Measurements from ENCODE around the gene ZNF763. TPM values are rescaled to one million over a fixed set of nuclear protein-coding genes. Genes with fewer than 3 reads are reported as not detected.
"Not testable (repeated sequence)": the region's sequence is repeated elsewhere in the genome, so short reads cannot be mapped to it uniquely, and the experiment has no call there.

The ZNF763 gene
- polyA plus RNA-seq, 1 of the 3 experiments (the other 2 are of a cell fraction), result 0.72 TPM

DNA sequence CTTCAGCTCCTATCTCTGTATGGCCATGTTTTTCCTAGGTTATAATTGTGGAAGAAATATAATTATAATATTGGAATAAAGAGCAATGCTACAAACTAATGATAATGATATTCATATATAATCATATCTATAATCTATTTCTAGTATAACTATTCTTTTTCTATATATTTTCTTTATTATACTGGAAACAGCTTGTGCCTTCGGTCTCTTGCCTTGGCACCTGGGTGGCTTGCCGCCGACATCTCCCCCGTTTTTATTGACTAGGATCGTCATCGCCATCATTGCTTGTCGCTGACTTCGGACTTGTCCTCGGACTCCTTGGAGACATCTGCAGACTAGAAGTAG lies 24.2 kb downstream of the ZNF763 start:
- Histone ChIP-seq H3K36me3 (replicated peaks in 1 of 2; ENCODE audit: control insufficient read depth in 1 of 2, insufficient read depth in 2 of 2, low read length in 1 of 2) (peaks cover 5 to 7% of the 10 kb centered on the region in 2 experiments), H4K20me1 (ENCODE audit: insufficient read depth) (0 out of 2 replicates have a peak, but pooled peaks cover 2% of the 10 kb centered on the region), H3K27me3 (ENCODE audit: insufficient read depth) (no peaks in the 10 kb centered on the region), H3K27ac (ENCODE audit: low read depth in 2 of 2, low read length in 1 of 2) (no peak overlapping the region), H3K4me3 (ENCODE audit: low read depth in 2 of 2, low read length in 1 of 2) (peak overlapping the region; percentile 88 to 93; a peak in 3 of 4 replicates), H3K4me2 (peak overlapping the region; percentile 93; the same call in 1 of the 2 replicates), H3K4me1 (ENCODE audit: control insufficient read depth in 1 of 2, insufficient read depth in 2 of 2, low read depth in 1 of 2, low read length in 1 of 2) (no peaks in the 10 kb centered on the region; a peak in 1 of 4 replicates), H3F3A (replicated peaks; ENCODE audit: insufficient read depth) (peaks cover 8% of the 10 kb centered on the region), H2AFZ (ENCODE audit: low read depth) (no peak overlapping the region), H3K79me2 (ENCODE audit: insufficient read depth) (peaks cover 42% of the 10 kb centered on the region; the same call in 1 of the 2 replicates), H3K9me3 (no peaks in the 10 kb centered on the region), H3K9ac (no peak overlapping the region), H3K9me2 (no peaks in the 10 kb centered on the region)
- no peak for DNase-seq
- TF ChIP-seq MXI1 (IDR thresholded peaks at IDR 0.05; ENCODE audit: low read depth, low read length), result no peak
- TF ChIP-seq, protein P1, sequence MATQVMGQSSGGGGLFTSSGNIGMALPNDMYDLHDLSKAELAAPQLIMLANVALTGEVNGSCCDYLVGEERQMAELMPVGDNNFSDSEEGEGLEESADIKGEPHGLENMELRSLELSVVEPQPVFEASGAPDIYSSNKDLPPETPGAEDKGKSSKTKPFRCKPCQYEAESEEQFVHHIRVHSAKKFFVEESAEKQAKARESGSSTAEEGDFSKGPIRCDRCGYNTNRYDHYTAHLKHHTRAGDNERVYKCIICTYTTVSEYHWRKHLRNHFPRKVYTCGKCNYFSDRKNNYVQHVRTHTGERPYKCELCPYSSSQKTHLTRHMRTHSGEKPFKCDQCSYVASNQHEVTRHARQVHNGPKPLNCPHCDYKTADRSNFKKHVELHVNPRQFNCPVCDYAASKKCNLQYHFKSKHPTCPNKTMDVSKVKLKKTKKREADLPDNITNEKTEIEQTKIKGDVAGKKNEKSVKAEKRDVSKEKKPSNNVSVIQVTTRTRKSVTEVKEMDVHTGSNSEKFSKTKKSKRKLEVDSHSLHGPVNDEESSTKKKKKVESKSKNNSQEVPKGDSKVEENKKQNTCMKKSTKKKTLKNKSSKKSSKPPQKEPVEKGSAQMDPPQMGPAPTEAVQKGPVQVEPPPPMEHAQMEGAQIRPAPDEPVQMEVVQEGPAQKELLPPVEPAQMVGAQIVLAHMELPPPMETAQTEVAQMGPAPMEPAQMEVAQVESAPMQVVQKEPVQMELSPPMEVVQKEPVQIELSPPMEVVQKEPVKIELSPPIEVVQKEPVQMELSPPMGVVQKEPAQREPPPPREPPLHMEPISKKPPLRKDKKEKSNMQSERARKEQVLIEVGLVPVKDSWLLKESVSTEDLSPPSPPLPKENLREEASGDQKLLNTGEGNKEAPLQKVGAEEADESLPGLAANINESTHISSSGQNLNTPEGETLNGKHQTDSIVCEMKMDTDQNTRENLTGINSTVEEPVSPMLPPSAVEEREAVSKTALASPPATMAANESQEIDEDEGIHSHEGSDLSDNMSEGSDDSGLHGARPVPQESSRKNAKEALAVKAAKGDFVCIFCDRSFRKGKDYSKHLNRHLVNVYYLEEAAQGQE (IDR thresholded peaks at IDR 0.05; ENCODE audit: low read depth, low read length), result no peak
- no peak for TF ChIP-seq FOXJ3 (CRISPR knock-in tag; IDR thresholded peaks at IDR 0.05)
- TF ChIP-seq RCOR1 (IDR thresholded peaks at IDR 0.05; ENCODE audit: low read length), result no peak
- no peak for TF ChIP-seq SIN3A (IDR thresholded peaks at IDR 0.05; ENCODE audit: borderline replicate concordance, low read depth, low read length)
- TF ChIP-seq, protein P2, sequence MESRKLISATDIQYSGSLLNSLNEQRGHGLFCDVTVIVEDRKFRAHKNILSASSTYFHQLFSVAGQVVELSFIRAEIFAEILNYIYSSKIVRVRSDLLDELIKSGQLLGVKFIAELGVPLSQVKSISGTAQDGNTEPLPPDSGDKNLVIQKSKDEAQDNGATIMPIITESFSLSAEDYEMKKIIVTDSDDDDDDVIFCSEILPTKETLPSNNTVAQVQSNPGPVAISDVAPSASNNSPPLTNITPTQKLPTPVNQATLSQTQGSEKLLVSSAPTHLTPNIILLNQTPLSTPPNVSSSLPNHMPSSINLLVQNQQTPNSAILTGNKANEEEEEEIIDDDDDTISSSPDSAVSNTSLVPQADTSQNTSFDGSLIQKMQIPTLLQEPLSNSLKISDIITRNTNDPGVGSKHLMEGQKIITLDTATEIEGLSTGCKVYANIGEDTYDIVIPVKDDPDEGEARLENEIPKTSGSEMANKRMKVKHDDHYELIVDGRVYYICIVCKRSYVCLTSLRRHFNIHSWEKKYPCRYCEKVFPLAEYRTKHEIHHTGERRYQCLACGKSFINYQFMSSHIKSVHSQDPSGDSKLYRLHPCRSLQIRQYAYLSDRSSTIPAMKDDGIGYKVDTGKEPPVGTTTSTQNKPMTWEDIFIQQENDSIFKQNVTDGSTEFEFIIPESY (IDR thresholded peaks at IDR 0.05; ENCODE audit: borderline replicate concordance, low read depth), result no peak
- no peak for TF ChIP-seq FOXM1 (IDR thresholded peaks at IDR 0.05; ENCODE audit: low read depth)
- TF ChIP-seq, protein P3, sequence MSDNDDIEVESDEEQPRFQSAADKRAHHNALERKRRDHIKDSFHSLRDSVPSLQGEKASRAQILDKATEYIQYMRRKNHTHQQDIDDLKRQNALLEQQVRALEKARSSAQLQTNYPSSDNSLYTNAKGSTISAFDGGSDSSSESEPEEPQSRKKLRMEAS (IDR thresholded peaks at IDR 0.05; ENCODE audit: low read depth), result no peak
- no peak for TF ChIP-seq TEAD4 (IDR thresholded peaks at IDR 0.05; ENCODE audit: borderline replicate concordance, insufficient read depth)
- no peak for TF ChIP-seq YY1 (IDR thresholded peaks at IDR 0.05; ENCODE audit: low read depth)
- no peak for TF ChIP-seq RFX5 (IDR thresholded peaks at IDR 0.05; ENCODE audit: low read length)
- CTCF ChIA-PET, result interaction anchor here (0.6 to 8.3 kb wide), 33 partner anchors 8 to 524 kb away, joined by 3 to 123 read pairs (median 5); partner anchors contain the start of genes ZNF20, ZNF491, ZNF700 and ZNF763
- 62% methylated on average over 9 of the region's 9 CpGs for WGBS (ENCODE audit: low lambda C conversion rate)
- POLR2A ChIA-PET, result interaction anchor here (0.8 to 1.8 kb wide), 4 partner anchors 25 to 191 kb away, joined by 3 to 12 read pairs (median 4); partner anchors contain the start of genes ZNF433 and ZNF763

DNA sequence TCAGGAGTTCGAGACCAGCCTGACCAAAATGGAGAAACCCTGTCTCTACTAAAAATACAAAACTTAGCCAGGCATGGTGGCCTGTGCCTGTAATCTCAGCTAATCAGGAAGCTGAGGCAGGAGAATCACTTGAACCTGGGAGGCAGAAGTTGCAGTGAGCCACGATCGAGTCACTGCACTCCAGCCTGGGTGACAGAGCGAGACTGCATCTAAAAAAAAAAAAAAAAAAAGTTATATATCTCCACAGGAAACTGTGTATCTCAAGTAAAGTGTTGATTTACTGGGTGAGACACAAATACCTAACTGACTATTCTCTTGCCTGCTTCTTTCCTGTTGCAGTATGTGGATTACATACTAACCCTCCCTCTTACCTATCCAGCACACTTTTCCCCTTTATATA lies 27.1 kb downstream of the ZNF763 start:
- H4K20me1 ChIP-seq (ENCODE audit: insufficient read depth); H3K4me3 ChIP-seq (ENCODE audit: low read depth in 2 of 2, low read length in 1 of 2); H3K9ac ChIP-seq; POLR2A ChIA-PET; H3K4me1 ChIP-seq (ENCODE audit: control insufficient read depth in 1 of 2, insufficient read depth in 2 of 2, low read depth in 1 of 2, low read length in 1 of 2); DNase-seq; H3K9me2 ChIP-seq; H3K4me2 ChIP-seq; H3K27me3 ChIP-seq (ENCODE audit: insufficient read depth); H2AFZ ChIP-seq (ENCODE audit: low read depth); H3F3A ChIP-seq (replicated peaks; ENCODE audit: insufficient read depth); H3K27ac ChIP-seq (ENCODE audit: low read depth in 2 of 2, low read length in 1 of 2); H3K36me3 ChIP-seq (replicated peaks in 1 of 2; ENCODE audit: control insufficient read depth in 1 of 2, insufficient read depth in 2 of 2, low read length in 1 of 2); H3K9me3 ChIP-seq: not testable (repeated sequence)
- CTCF ChIA-PET, result interaction anchor here (1.3 to 8.3 kb wide), 4 partner anchors 30 to 195 kb away, joined by 5 to 123 read pairs (median 13); partner anchors contain the start of gene ZNF763
- 75% methylated on average over 4 of the region's 4 CpGs for WGBS (ENCODE audit: low lambda C conversion rate)
- H3K79me2 ChIP-seq (ENCODE audit: insufficient read depth), result peaks cover 52% of the 10 kb centered on the region; the same call in 1 of the 2 replicates
